OCI-LY7 (cell line): ENCODE results near the gene ANKS1A. TPM values are rescaled to one million over a fixed set of nuclear protein-coding genes. Genes with fewer than 3 reads are reported as not detected.

Source experiments
- BruUV-seq: library from RNA; stranded (reverse); fragments of 400-500 nt; replicated peaks from 2 replicates; lab custom pipeline; 2021; lab: Mats Ljungman, UMichigan
- CTCF ChIA-PET: fragments of 300-600 bp; sonication (Branson Sonifier 250); formaldehyde crosslinking; loops from one replicate; lab custom pipeline; 2022; ENCODE audit warnings: antibody characterized with exemption; ENCODE audit not compliant: unreplicated experiment; lab: Charles Lee
- POLR2A ChIA-PET: fragments of 300-600 bp; sonication (Branson Sonifier 250); formaldehyde crosslinking; loops from one replicate; lab custom pipeline; 2022; ENCODE audit warnings: antibody characterized with exemption; lab: Charles Lee
- DNase-seq: peaks from one replicate; pipeline ENCODE4 v3.0.0-alpha.2; 2015; ENCODE audit warnings: low spot score
- H2AFZ ChIP-seq: fragments of 200-600 bp; sonication (generic), shearing (Covaris generic); 2 replicates; pipeline ENCODE4 v1.6.1; 2014; ENCODE audit warnings: mild to moderate bottlenecking, antibody characterized with exemption, low read length, moderate library complexity
- H3K27ac ChIP-seq: fragments of 200-600 bp; sonication (generic); 2 replicates; pipeline ENCODE4 v1.5.1; 2014; ENCODE audit warnings: mixed run types, low read depth, mild to moderate bottlenecking, moderate library complexity, low read length, inconsistent platforms; ENCODE audit not compliant: poor library complexity, severe bottlenecking
- H3K36me3 ChIP-seq: fragments of 200-600 bp; sonication (generic); 2 replicates; pipeline ENCODE4 v1.6.1; 2014; ENCODE audit warnings: mild to moderate bottlenecking, antibody characterized with exemption, low read length, moderate library complexity, mixed read lengths; ENCODE audit not compliant: insufficient read depth
- H3K4me1 ChIP-seq: fragments of 200-600 bp; sonication (generic); 2 replicates; pipeline ENCODE4 v1.5.1; 2014; ENCODE audit warnings: mild to moderate bottlenecking, low read length; ENCODE audit not compliant: insufficient read depth, poor library complexity, severe bottlenecking
- H3K4me2 ChIP-seq: fragments of 200-600 bp; sonication (generic); 2 replicates; pipeline ENCODE4 v1.6.1; 2014; ENCODE audit warnings: mild to moderate bottlenecking, low read length
- H3K4me3 ChIP-seq: fragments of 200-600 bp; sonication (generic); 2 replicates; pipeline ENCODE4 v1.5.1; 2014; ENCODE audit warnings: mild to moderate bottlenecking, low read depth, low read length; ENCODE audit not compliant: poor library complexity, severe bottlenecking
- H3K79me2 ChIP-seq: fragments of 200-600 bp; sonication (generic); 2 replicates; pipeline ENCODE4 v1.6.1; 2016; ENCODE audit warnings: low read depth, mild to moderate bottlenecking, low read length, moderate library complexity, mixed read lengths; ENCODE audit not compliant: insufficient read depth
- H3K9me2 ChIP-seq: fragments of 200-600 bp; sonication (generic); 2 replicates; pipeline ENCODE4 v1.6.1; 2016; ENCODE audit warnings: mild to moderate bottlenecking, low read length, mixed read lengths; ENCODE audit not compliant: insufficient read depth
- H3K9me3 ChIP-seq: fragments of 200-600 bp; sonication (generic); 2 replicates; pipeline ENCODE4 v1.6.1; 2014; ENCODE audit warnings: mild to moderate bottlenecking, mixed run types, low read length, mixed read lengths
- H4K20me1 ChIP-seq: fragments of 200-600 bp; sonication (generic); 2 replicates; pipeline ENCODE4 v1.6.1; 2014; ENCODE audit warnings: mild to moderate bottlenecking, antibody characterized with exemption, low read length, moderate library complexity, mixed read lengths; ENCODE audit not compliant: insufficient read depth
- CTCF ChIP-seq: fragments of 200-600 bp; sonication (generic); conservative IDR thresholded peaks from 2 replicates; pipeline ENCODE4 v1.5.1; 2014; ENCODE audit warnings: mild to moderate bottlenecking, antibody characterized with exemption, low read length, moderate library complexity, mixed read lengths
- EZH2phosphoT487 ChIP-seq: fragments of 200-600 bp; sonication (generic); IDR thresholded peaks from 2 replicates; pipeline ENCODE4 v1.6.1; 2018; ENCODE audit warnings: low read depth, borderline replicate concordance, mild to moderate bottlenecking, mixed run types, antibody characterized with exemption, low read length, moderate library complexity, mixed read lengths
- intact Hi-C: fragments of 100-400 bp; cut with micrococcal nuclease; formaldehyde crosslinking; loops from one replicate; pipeline ENCODE4 v1.10.0; 2022; ENCODE audit not compliant: unreplicated experiment
- total RNA-seq, 2 experiments: library from RNA; depleted of rRNA in 1 of 2; stranded (reverse); fragments of >200 nt in 1 of 2; shearing (Covaris generic) in 1 of 2; gene quantifications; 2 replicates each; pipeline ENCODE4 v1.2.3, GENCODE V29; 2014 to 2022

The ANKS1A gene
- total RNA-seq, 2 experiments from 2014 or later: 7.8 to 13.8 TPM

GRCh38 chr6:34858681-34859080, 30.4 kb upstream of the ANKS1A start:
- ChIA-PET CTCF (no interaction called here), POLR2A (interaction anchor here (0.9 to 1.0 kb wide), 2 partner anchors 8 to 29 kb away, joined by 3 read pairs; partner anchors contain the start of gene TAF11)
- H2AFZ ChIP-seq: no peak overlapping the region
- no peaks in the 10 kb centered on the region for H3K4me1 ChIP-seq
- H3K9me2 ChIP-seq: no peaks in the 10 kb centered on the region
- intact Hi-C loops: no loop called here
- no peak for TF ChIP-seq EZH2phosphoT487
- peak; percentile 35; the same call in 1 of the 2 replicates for TF ChIP-seq CTCF
- no peaks in the 10 kb centered on the region for H4K20me1 ChIP-seq
- no peak overlapping the region for H3K4me3 ChIP-seq
- no peak overlapping the region for H3K4me2 ChIP-seq
- DNase-seq: no peak
- H3K79me2 ChIP-seq: no peaks in the 10 kb centered on the region
- H3K27ac ChIP-seq: no peak overlapping the region
- H3K9me3 ChIP-seq: no peaks in the 10 kb centered on the region
- H3K36me3 ChIP-seq: peaks cover 81% of the 10 kb centered on the region
- BruUV-seq: no TSS peak

GRCh38 chr6:34859951-34860350, 29.1 kb upstream of the ANKS1A start:
- H3K4me2 ChIP-seq: no peak overlapping the region
- H3K9me2 ChIP-seq: no peaks in the 10 kb centered on the region
- ChIA-PET POLR2A (interaction anchor here (0.6 to 0.8 kb wide), 3 partner anchors 9 to 249 kb away, joined by 3 read pairs; no protein-coding TSS in a partner anchor), CTCF (no interaction called here)
- no peaks in the 10 kb centered on the region for H3K79me2 ChIP-seq
- H2AFZ ChIP-seq: no peak overlapping the region
- no peak overlapping the region for H3K27ac ChIP-seq
- peaks cover 82% of the 10 kb centered on the region for H3K36me3 ChIP-seq
- no peaks in the 10 kb centered on the region for H3K4me1 ChIP-seq
- TF ChIP-seq CTCF: no peak
- no peak for TF ChIP-seq EZH2phosphoT487
- intact Hi-C loops: no loop called here
- no peak for DNase-seq
- no peaks in the 10 kb centered on the region for H3K9me3 ChIP-seq
- no peak overlapping the region for H3K4me3 ChIP-seq
- BruUV-seq: no TSS peak
- H4K20me1 ChIP-seq: no peaks in the 10 kb centered on the region

- CTCF ChIA-PET: no interaction called here
- Histone ChIP-seq H3K4me3 (no peak overlapping the region), H3K9me2 (no peaks in the 10 kb centered on the region), H4K20me1 (no peaks in the 10 kb centered on the region), H3K36me3 (peaks cover 80% of the 10 kb centered on the region), H3K79me2 (no peaks in the 10 kb centered on the region), H2AFZ (no peak overlapping the region), H3K27ac (no peak overlapping the region), H3K9me3 (no peaks in the 10 kb centered on the region), H3K4me2 (no peak overlapping the region), H3K4me1 (no peaks in the 10 kb centered on the region)
- TF ChIP-seq CTCF: no peak
- TF ChIP-seq EZH2phosphoT487: no peak
- intact Hi-C loops: no loop called here
- POLR2A ChIA-PET: no interaction called here
- no peak for DNase-seq
- no TSS peak for BruUV-seq
Observed at GRCh38 chr6:34860776-34861175, 28.3 kb upstream of the ANKS1A start.
